Suprapubic skin (tissue), 4 donors: ENCODE measurements around the gene AKR1A1. TPM values are rescaled to one million over a fixed set of nuclear protein-coding genes. Genes with fewer than 3 reads are reported as not detected.

Experiments
- DNase-seq, 2 donors: peaks; one replicate each; pipeline ENCODE4 v3.0.0-alpha.2; 2019; ENCODE audit warnings: low spot score in 2 of 2
- H3K27ac ChIP-seq: fragments of 200-600 bp; sonication (generic); one replicate; pipeline ENCODE4 v1.5.1; 2019
- H3K27me3 ChIP-seq: fragments of 200-600 bp; sonication (generic); one replicate; pipeline ENCODE4 v1.5.1; 2019
- H3K36me3 ChIP-seq: fragments of 200-600 bp; sonication (generic); one replicate; pipeline ENCODE4 v1.5.1; 2019
- H3K4me1 ChIP-seq: fragments of 200-600 bp; sonication (generic); one replicate; pipeline ENCODE4 v1.5.1; 2019
- H3K4me3 ChIP-seq: fragments of 200-600 bp; sonication (generic); one replicate; pipeline ENCODE4 v1.5.1; 2019; ENCODE audit warnings: mild to moderate bottlenecking
- H3K9me3 ChIP-seq: fragments of 200-600 bp; sonication (generic); one replicate; pipeline ENCODE4 v1.5.1; 2019
- EP300 ChIP-seq: sonication (generic); formaldehyde crosslinking; IDR thresholded peaks from one replicate; pipeline ENCODE4 v1.6.1; 2017; ENCODE audit warnings: antibody characterized with exemption
- POLR2A ChIP-seq, 2 donors: fragments of 450-650 bp; IDR thresholded peaks; one replicate each; pipeline ENCODE4 v1.6.1; 2017; ENCODE audit warnings: antibody characterized with exemption in 2 of 2, mild to moderate bottlenecking in 2 of 2, moderate library complexity in 2 of 2
- POLR2AphosphoS5 ChIP-seq, 3 donors: sonication (generic); formaldehyde crosslinking; IDR thresholded peaks; one replicate each; pipeline ENCODE4 v1.6.1; 2017; ENCODE audit warnings: antibody characterized with exemption in 3 of 3
- WGBS: methylation state at CpG from one replicate; pipeline ENCODE4 v1.1.5; 2018; 5-methylcytosine and 5-hydroxymethylcytosine counted together
- total RNA-seq, 4 donors: library from RNA; depleted of rRNA; stranded (reverse); fragments of >200 nt; gene quantifications; one replicate each; pipeline ENCODE4 v1.1.0, GENCODE V29; 2016
- TF ChIP-seq, protein P1 (sequence below), 2 donors: fragments of 200-600 bp in 1 of 2; fragments of 450-650 bp in 1 of 2; sonication (generic) in 1 of 2; IDR thresholded peaks; one replicate each; pipeline ENCODE4 v1.5.1; 2016 to 2019; ENCODE audit warnings: antibody characterized with exemption in 2 of 2, mild to moderate bottlenecking in 1 of 2, moderate library complexity in 1 of 2

The AKR1A1 gene
- total RNA-seq, 4 donors from 2014 or later = 60.1 to 87.1 (median 82.8) TPM

DNA sequence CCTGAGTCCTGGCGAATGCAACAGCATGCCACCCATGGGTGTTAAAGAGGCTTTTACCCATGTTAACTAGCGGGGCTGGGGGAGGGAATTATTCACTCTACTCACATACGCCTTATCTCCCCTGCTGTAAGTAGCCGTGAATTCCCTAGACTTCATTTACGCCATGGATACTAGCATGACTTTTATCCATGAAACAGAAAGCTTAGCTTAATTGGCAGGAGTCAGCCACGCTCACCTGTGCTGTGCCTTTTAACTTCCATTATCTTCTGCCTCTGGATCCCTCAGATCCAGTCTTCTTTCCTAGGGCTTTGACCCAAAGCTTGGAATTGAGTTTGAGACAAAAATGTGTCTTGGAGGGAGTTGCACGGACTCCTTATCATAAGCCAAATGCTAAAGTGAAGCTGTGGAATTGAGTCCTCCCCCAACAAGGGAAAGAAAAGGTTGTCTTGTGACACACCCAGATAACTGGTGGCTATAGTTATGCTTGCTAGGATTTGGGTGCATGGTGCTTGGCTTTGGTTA, 23.5 kb downstream of the AKR1A1 start:
- TF ChIP-seq POLR2AphosphoS5 (IDR thresholded peaks at IDR 0.05) (no peak), POLR2A (IDR thresholded peaks at IDR 0.05) (no peak), EP300 (no peak)
- TF ChIP-seq, protein P1, sequence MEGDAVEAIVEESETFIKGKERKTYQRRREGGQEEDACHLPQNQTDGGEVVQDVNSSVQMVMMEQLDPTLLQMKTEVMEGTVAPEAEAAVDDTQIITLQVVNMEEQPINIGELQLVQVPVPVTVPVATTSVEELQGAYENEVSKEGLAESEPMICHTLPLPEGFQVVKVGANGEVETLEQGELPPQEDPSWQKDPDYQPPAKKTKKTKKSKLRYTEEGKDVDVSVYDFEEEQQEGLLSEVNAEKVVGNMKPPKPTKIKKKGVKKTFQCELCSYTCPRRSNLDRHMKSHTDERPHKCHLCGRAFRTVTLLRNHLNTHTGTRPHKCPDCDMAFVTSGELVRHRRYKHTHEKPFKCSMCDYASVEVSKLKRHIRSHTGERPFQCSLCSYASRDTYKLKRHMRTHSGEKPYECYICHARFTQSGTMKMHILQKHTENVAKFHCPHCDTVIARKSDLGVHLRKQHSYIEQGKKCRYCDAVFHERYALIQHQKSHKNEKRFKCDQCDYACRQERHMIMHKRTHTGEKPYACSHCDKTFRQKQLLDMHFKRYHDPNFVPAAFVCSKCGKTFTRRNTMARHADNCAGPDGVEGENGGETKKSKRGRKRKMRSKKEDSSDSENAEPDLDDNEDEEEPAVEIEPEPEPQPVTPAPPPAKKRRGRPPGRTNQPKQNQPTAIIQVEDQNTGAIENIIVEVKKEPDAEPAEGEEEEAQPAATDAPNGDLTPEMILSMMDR (IDR thresholded peaks at IDR 0.05) = no peak
- Histone ChIP-seq H3K4me3 (no peak overlapping the region), H3K4me1 (peaks cover 5% of the 10 kb centered on the region), H3K27ac (no peak overlapping the region), H3K27me3 (no peaks in the 10 kb centered on the region), H3K9me3 (no peaks in the 10 kb centered on the region), H3K36me3 (peaks cover 12% of the 10 kb centered on the region)
- peak in 1 of 2 donors; percentile 25 for DNase-seq
- WGBS = 89% methylated on average over 7 of the region's 7 CpGs

DNA sequence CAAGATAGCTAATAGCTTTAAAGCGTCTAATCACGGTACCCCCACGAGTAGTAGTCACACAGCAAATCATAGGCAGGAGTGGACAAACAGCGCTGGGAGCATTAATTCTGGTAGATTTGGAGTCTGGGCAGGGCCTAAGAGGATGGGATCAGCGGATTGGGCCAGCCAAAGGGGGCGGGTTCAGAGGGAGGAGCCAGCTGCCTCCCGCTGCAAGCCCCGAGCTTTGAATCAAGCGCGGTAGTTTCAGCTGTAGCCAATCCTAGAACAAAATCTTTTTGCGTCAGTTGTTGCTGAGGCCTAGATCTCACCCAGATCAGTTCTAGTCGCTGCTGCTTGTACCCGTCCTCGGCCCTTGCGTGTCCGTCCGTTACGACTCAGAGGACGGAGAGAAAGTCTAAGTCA, 32.6 kb downstream of the AKR1A1 start:
- WGBS = 0% methylated on average over 14 of the region's 19 CpGs
- Histone ChIP-seq H3K4me1 (peaks cover 23% of the 10 kb centered on the region), H3K9me3 (no peaks in the 10 kb centered on the region), H3K36me3 (no peaks in the 10 kb centered on the region), H3K4me3 (peak overlapping the region; percentile 95), H3K27me3 (no peaks in the 10 kb centered on the region), H3K27ac (peak overlapping the region; percentile 89)
- no peak for TF ChIP-seq EP300
- TF ChIP-seq, protein P1 (IDR thresholded peaks at IDR 0.05) = no peak
- peak; percentile 96 to 97 for DNase-seq

DNA sequence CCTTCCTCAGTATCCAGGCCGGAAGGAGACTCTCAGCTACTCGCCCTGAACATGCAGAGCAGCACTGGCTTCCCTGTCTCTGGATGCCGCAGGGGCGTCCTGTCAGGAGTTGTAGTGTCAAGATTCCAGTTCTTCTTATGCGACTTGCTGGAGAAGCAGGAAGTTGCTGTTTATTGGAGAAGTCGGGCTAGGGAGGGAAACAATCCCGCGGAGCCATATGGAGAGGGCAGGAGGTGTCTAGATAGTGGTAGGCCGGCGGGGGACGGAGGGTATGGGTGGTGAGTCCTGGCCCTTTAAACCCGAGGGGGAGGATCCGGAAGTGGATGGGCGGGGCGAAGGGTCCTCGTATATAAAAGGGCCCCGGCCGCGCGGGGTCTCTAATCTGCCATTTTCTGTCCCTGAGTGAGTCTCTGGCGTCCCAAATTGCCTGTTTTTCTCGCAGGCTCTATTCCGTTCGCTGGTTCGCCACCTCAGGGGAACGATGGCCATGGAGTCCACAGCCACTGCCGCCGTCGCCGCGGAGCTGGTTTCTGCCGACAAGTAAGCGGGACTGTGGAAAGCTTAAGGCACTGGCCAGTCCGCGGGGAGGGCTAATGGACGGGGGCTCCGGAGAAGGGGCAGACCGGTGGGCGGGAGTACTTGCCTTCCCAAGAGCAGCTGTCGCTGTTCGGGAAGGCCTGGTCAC, 33.2 kb downstream of the AKR1A1 start, which contains the start of gene NASP:
Gene NASP (plus strand): TSS at position 376 of the 685 bp plus-strand sequence. CDS start 106 bp downstream, at position 482.
- WGBS = under 1% methylated on average over 30 of the region's 41 CpGs
- H3K27me3 ChIP-seq = no peaks in the 10 kb centered on the region

DNA sequence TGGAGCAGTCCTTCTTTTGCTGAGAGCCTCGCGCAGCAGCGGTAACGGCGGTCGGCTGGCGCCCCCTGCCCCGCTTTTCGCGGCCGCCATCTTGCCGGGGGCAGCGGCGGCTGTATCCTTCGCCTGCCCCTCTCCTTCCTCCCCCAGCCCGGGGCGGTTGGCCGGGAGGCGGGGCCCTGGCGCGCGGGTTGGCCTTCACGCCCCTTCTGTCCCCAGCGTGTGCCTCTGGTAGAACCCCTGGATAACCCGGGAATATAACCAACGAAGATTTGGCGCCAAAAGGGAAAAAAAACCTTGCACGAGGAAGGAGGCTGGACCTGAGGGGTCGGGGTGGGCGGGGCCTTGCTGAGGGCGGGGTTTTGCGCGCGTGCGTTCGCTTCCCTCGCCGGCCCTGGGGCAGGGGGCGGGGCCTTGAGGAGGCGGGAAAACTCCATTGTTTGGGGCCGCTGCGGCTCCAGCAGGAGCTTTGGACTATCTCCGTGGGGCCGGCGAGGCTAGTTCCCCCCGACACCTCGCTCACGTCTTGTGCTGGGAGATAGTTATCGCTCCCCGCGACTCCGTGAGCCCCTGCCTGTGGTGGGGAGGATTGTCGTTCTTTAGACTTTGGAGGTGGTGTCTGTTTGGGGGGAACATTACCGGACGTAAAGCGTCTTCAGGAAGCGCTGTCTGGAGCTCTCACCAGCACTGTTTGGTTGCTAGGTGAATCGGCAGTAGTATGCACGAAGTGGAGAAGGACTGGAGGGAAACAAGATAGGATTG, 33.9 kb downstream of the AKR1A1 start:
- TF ChIP-seq, protein P1 (IDR thresholded peaks at IDR 0.05) = no peak
- TF ChIP-seq EP300 (no peak), POLR2A (IDR thresholded peaks at IDR 0.05) (peak in 1 of 2 donors; percentile 33), POLR2AphosphoS5 (IDR thresholded peaks at IDR 0.05) (peak in 1 of 3 donors; percentile 23)
- peak; percentile 93 for DNase-seq
- H3K4me1 ChIP-seq = peaks cover 23% of the 10 kb centered on the region
- no peaks in the 10 kb centered on the region for H3K27me3 ChIP-seq
- peak overlapping the region; percentile 95 for H3K4me3 ChIP-seq
- under 1% methylated on average over 43 of the region's 59 CpGs for WGBS
- no peaks in the 10 kb centered on the region for H3K9me3 ChIP-seq
- peak overlapping the region; percentile 89 for H3K27ac ChIP-seq
- no peaks in the 10 kb centered on the region for H3K36me3 ChIP-seq

More for the DNA sequence above, 33.2 kb downstream of the AKR1A1 start, which contains the start of gene NASP:
- Histone ChIP-seq H3K36me3 (no peaks in the 10 kb centered on the region), H3K27ac (peak within 1 kb of the TSS; percentile 89), H3K9me3 (no peaks in the 10 kb centered on the region), H3K4me3 (peak within 1 kb of the TSS; percentile 95), H3K4me1 (peaks cover 23% of the 10 kb centered on the region)
- TF ChIP-seq EP300 (no peak), POLR2A (IDR thresholded peaks at IDR 0.05) (peak; percentile 80 to 87), POLR2AphosphoS5 (IDR thresholded peaks at IDR 0.05) (peak; percentile 46 to 69 (median 53))
- TF ChIP-seq, protein P1 (IDR thresholded peaks at IDR 0.05) = no peak
- peak; percentile 95 to 96 for DNase-seq

DNA sequence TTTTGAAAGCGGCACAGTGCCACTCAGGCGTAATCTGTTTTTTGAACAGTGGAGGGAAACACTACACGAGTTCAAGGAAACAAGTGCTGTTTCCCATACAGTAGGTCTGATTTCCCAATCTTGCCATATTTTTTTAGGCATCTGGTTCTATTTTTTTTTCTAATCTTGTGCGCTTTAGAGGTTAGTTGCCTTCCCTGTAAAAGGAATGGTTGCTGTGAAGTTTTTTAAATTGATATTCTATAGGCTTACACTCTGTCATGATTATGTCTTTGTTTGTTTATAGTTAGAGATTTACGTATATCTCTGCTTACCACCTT, 34.4 kb downstream of the AKR1A1 start:
- TF ChIP-seq EP300 = no peak
- no peak for TF ChIP-seq POLR2AphosphoS5 (IDR thresholded peaks at IDR 0.05)
- TF ChIP-seq, protein P1 (IDR thresholded peaks at IDR 0.05) = no peak
- no peak for TF ChIP-seq POLR2A (IDR thresholded peaks at IDR 0.05)
- Histone ChIP-seq H3K4me1 (peaks cover 23% of the 10 kb centered on the region), H3K4me3 (peak overlapping the region; percentile 95), H3K27ac (peak overlapping the region; percentile 89), H3K27me3 (no peaks in the 10 kb centered on the region), H3K36me3 (no peaks in the 10 kb centered on the region), H3K9me3 (no peaks in the 10 kb centered on the region)
- no peak for DNase-seq
- WGBS = 1% methylated on average over 5 of the region's 5 CpGs
